HepG2 (cell line): ENCODE measurements around the gene MYOM1. TPM values are rescaled to one million over a fixed set of nuclear protein-coding genes. Genes with fewer than 3 reads are reported as not detected.

Experiments used
- ATAC-seq: fragments of 200-7000 bp; cut with Tn5 transposase; 3 replicates; pipeline ENCODE4 v1.9.1; 2020; ENCODE audit warnings: mild to moderate bottlenecking, moderate library complexity
- BruUV-seq: library from RNA; stranded (reverse); fragments of 400-500 nt; replicated peaks from 2 replicates; lab custom pipeline; 2021; lab: Mats Ljungman, UMichigan
- CTCF ChIA-PET: fragments of 300-600 bp; formaldehyde crosslinking; extraction: SDS; loops from one replicate; lab custom pipeline; 2021; ENCODE audit warnings: low total read pairs, inconsistent platforms, low intra/inter-chr PET ratio; lab: Yijun Ruan, JAX
- POLR2A ChIA-PET: fragments of 350-600 bp; sonication (Branson Sonifier 250); formaldehyde crosslinking; loops from one replicate; lab custom pipeline; 2020; ENCODE audit warnings: antibody characterized with exemption, inconsistent platforms; lab: Yijun Ruan, JAX
- DNase-seq: peaks from one replicate; pipeline ENCODE4 v3.0.0-alpha.2; 2015; ENCODE audit warnings: low spot score
- FAIRE-seq: peaks from 3 replicates; lab custom pipeline; 2011; peaks lifted over from hg19 to GRCh38; lab: Jason Lieb, UNC
- H2AFZ ChIP-seq: one replicate; pipeline ENCODE4 v1.6.1; 2011; ENCODE audit warnings: low read length, inconsistent platforms
- H3K27ac ChIP-seq: fragments of 300-600 bp; 3 replicates; pipeline ENCODE4 v1.8.0; 2011; ENCODE audit warnings: mixed run types, mild to moderate bottlenecking, mixed read lengths, low read length, inconsistent platforms; ENCODE audit not compliant: insufficient read depth; ENCODE audit errors: extremely low read length
- H3K27me3 ChIP-seq, 2 experiments: fragments of 200-600 bp in 1 of 2; 2 replicates in 1 of 2; 3 replicates in 1 of 2; pipeline versions ENCODE4 v1.6.0 to v1.8.0; 2011; ENCODE audit warnings: low read length in 2 of 2, mild to moderate bottlenecking in 2 of 2, moderate library complexity in 2 of 2, inconsistent platforms in 1 of 2; ENCODE audit not compliant: insufficient read depth in 2 of 2, control insufficient read depth in 1 of 2
- H3K36me3 ChIP-seq, 2 experiments: fragments of 200-600 bp in 1 of 2; replicated peaks in 1 of 2; 2 replicates in 1 of 2; 3 replicates in 1 of 2; pipeline versions ENCODE4 v1.5.1 to v1.8.0; 2011; ENCODE audit warnings: low read length in 2 of 2, inconsistent platforms in 1 of 2; ENCODE audit not compliant: insufficient read depth in 2 of 2, control insufficient read depth in 1 of 2
- H3K4me1 ChIP-seq: 2 replicates; pipeline ENCODE4 v1.5.1; 2012; ENCODE audit warnings: low read length, inconsistent platforms; ENCODE audit not compliant: insufficient read depth
- H3K4me2 ChIP-seq: 2 replicates; pipeline ENCODE4 v1.6.0; 2011; ENCODE audit warnings: low read depth, low read length, inconsistent platforms
- H3K4me3 ChIP-seq, 3 experiments: fragments of 200-600 bp in 1 of 3; sonication (generic), shearing (Covaris generic) in 1 of 3; replicated peaks in 1 of 3; 2 replicates each; pipeline ENCODE4 v1.5.1; 2011 to 2016; ENCODE audit warnings: low read length in 3 of 3, inconsistent platforms in 2 of 3, low read depth in 2 of 3, mild to moderate bottlenecking in 2 of 3, control low read depth in 1 of 3, mixed read lengths in 1 of 3; ENCODE audit not compliant: insufficient read depth in 1 of 3
- H3K79me2 ChIP-seq: one replicate; pipeline ENCODE4 v1.6.1; 2011; ENCODE audit warnings: low read length, inconsistent platforms; ENCODE audit not compliant: insufficient read depth
- H3K9ac ChIP-seq: 2 replicates; pipeline ENCODE4 v1.6.0; 2011; ENCODE audit warnings: mild to moderate bottlenecking, low read depth, low read length, inconsistent platforms; ENCODE audit not compliant: insufficient read depth
- H3K9me3 ChIP-seq: 2 replicates; pipeline ENCODE4 v1.5.1; 2012; ENCODE audit warnings: mild to moderate bottlenecking, low read length
- H4K20me1 ChIP-seq: 2 replicates; pipeline ENCODE4 v1.6.0; 2011; ENCODE audit warnings: inconsistent platforms, mild to moderate bottlenecking, low read length, moderate library complexity; ENCODE audit not compliant: insufficient read depth
- BCL6 ChIP-seq: IDR thresholded peaks from 2 replicates; pipeline ENCODE4 v1.6.1; 2016; ENCODE audit warnings: missing genetic modification reagents, missing compliant biosample characterization
- ERF ChIP-seq: IDR thresholded peaks from 2 replicates; pipeline ENCODE4 v1.6.1; 2018; ENCODE audit warnings: missing biosample characterization, missing genetic modification reagents
- KDM2A ChIP-seq: sonication (generic); formaldehyde crosslinking; IDR thresholded peaks from 2 replicates; pipeline ENCODE4 v1.4.0; 2020; ENCODE audit warnings: low read depth, missing genetic modification reagents, borderline replicate concordance
- REXO4 ChIP-seq: sonication (generic); formaldehyde crosslinking; IDR thresholded peaks from 2 replicates; pipeline ENCODE4 v1.8.0; 2022; ENCODE audit warnings: missing genetic modification reagents, mild to moderate bottlenecking, borderline replicate concordance
- SOX13 ChIP-seq, 3 experiments: fragments of 450-650 bp in 1 of 3; sonication (generic) in 1 of 3; formaldehyde crosslinking in 1 of 3; IDR thresholded peaks in 2 of 3; conservative IDR thresholded peaks in 1 of 3; 2 replicates each; pipeline versions ENCODE4 v1.5.0 to v1.6.1; 2016 to 2020; ENCODE audit warnings: antibody characterized with exemption in 1 of 3, mild to moderate bottlenecking in 1 of 3, missing compliant biosample characterization in 1 of 3, missing genetic modification reagents in 1 of 3, moderate library complexity in 1 of 3
- TERF1 ChIP-seq: sonication (generic); formaldehyde crosslinking; IDR thresholded peaks from 2 replicates; pipeline ENCODE4 v1.8.0; 2022; ENCODE audit warnings: mild to moderate bottlenecking, missing genetic modification reagents, moderate library complexity
- TRIM24 ChIP-seq: sonication (generic); formaldehyde crosslinking; IDR thresholded peaks from 2 replicates; pipeline ENCODE4 v1.8.0; 2022; ENCODE audit warnings: mild to moderate bottlenecking, missing genetic modification reagents
- ZNF205 ChIP-seq: IDR thresholded peaks from 2 replicates; pipeline ENCODE4 v1.6.1; 2018; ENCODE audit warnings: missing biosample characterization, missing genetic modification reagents
- ZNF263 ChIP-seq: sonication (generic); formaldehyde crosslinking; IDR thresholded peaks from 2 replicates; pipeline ENCODE4 v1.4.0; 2020; ENCODE audit warnings: missing genetic modification reagents
- WGBS: methylation state at CpG from one replicate; pipeline ENCODE4 v1.1.6; 2017; ENCODE audit warnings: low lambda C conversion rate; 5-methylcytosine and 5-hydroxymethylcytosine counted together
- in situ Hi-C: cut with HindIII; loops from 2 replicates; pipeline ENCODE4 v1.10.0; 2017; ENCODE audit warnings: low pct_unique_long_range_greater_than_20kb; ENCODE audit not compliant: extremely low pct_ligation_motif_present
- intact Hi-C: fragments of 100-400 bp; cut with micrococcal nuclease; formaldehyde crosslinking; loops from one replicate; pipeline ENCODE4 v1.10.0; 2022; ENCODE audit not compliant: unreplicated experiment
- polyA plus RNA-seq, 8 experiments: library from polyadenylated mRNA; depleted of rRNA in 3 of 8; stranded (reverse) in 7 of 8; unstranded in 1 of 8; fragments of >200 nt; fragmentation: Illumina TruSeq in 4 of 8; extraction: Trizol in 4 of 8; gene quantifications; 2 replicates each; pipeline versions ENCODE4 v1.2.1 to v1.2.3, GENCODE V29; 2011 to 2016; ENCODE audit warnings: low read depth in 4 of 8, missing spikeins in 1 of 8, mixed read lengths in 1 of 8; ENCODE audit not compliant: insufficient read depth in 1 of 8
- total RNA-seq, 5 experiments: library from RNA; depleted of rRNA; stranded (reverse); fragments of >200 nt; fragmentation: Illumina TruSeq; extraction: Trizol; gene quantifications; 2 replicates each; pipeline ENCODE4 v1.2.3, GENCODE V29; 2016; ENCODE audit warnings: low read depth in 1 of 5
- TF ChIP-seq, protein P1 (sequence below): sonication (generic); formaldehyde crosslinking; IDR thresholded peaks from 2 replicates; pipeline ENCODE4 v1.5.1; 2020; ENCODE audit warnings: missing genetic modification reagents, mild to moderate bottlenecking, borderline replicate concordance
- TF ChIP-seq, protein P2 (sequence below): sonication (generic); formaldehyde crosslinking; IDR thresholded peaks from one replicate; pipeline ENCODE4 v1.5.1; 2020; ENCODE audit warnings: mild to moderate bottlenecking, missing genetic modification reagents; ENCODE audit errors: not compliant biosample characterization

The MYOM1 gene
- total and polyA plus RNA-seq, 2 of the 13 experiments (the other 11 are each of a cell fraction or from before 2014, with no cell fraction given): 0.46 to 0.98 TPM

- intact Hi-C loops: no loop called here
- 0 out of 2 replicates have a peak, but pooled peaks cover 3% of the 10 kb centered on the region for H4K20me1 ChIP-seq
- TF ChIP-seq TRIM24 (CRISPR knock-in tag): no peak
- no peak for TF ChIP-seq BCL6
- TF ChIP-seq ZNF205 (CRISPR knock-in tag): no peak
- TF ChIP-seq KDM2A: no peak
- TF ChIP-seq, protein P1, sequence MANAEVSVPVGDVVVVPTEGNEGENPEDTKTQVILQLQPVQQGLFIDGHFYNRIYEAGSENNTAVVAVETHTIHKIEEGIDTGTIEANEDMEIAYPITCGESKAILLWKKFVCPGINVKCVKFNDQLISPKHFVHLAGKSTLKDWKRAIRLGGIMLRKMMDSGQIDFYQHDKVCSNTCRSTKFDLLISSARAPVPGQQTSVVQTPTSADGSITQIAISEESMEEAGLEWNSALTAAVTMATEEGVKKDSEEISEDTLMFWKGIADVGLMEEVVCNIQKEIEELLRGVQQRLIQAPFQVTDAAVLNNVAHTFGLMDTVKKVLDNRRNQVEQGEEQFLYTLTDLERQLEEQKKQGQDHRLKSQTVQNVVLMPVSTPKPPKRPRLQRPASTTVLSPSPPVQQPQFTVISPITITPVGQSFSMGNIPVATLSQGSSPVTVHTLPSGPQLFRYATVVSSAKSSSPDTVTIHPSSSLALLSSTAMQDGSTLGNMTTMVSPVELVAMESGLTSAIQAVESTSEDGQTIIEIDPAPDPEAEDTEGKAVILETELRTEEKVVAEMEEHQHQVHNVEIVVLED (CRISPR knock-in tag): no peak
- no peak for TF ChIP-seq SOX13 (IDR thresholded peaks at IDR 0.05)
- TF ChIP-seq SOX13 (CRISPR knock-in tag; conservative IDR thresholded peaks at IDR 0.05 in 1 of 2, IDR thresholded peaks at IDR 0.05 in 1 of 2): no peak
- TF ChIP-seq ERF (CRISPR knock-in tag): no peak
- TF ChIP-seq REXO4: no peak
- TF ChIP-seq ZNF263: no peak
- TF ChIP-seq, protein P2, sequence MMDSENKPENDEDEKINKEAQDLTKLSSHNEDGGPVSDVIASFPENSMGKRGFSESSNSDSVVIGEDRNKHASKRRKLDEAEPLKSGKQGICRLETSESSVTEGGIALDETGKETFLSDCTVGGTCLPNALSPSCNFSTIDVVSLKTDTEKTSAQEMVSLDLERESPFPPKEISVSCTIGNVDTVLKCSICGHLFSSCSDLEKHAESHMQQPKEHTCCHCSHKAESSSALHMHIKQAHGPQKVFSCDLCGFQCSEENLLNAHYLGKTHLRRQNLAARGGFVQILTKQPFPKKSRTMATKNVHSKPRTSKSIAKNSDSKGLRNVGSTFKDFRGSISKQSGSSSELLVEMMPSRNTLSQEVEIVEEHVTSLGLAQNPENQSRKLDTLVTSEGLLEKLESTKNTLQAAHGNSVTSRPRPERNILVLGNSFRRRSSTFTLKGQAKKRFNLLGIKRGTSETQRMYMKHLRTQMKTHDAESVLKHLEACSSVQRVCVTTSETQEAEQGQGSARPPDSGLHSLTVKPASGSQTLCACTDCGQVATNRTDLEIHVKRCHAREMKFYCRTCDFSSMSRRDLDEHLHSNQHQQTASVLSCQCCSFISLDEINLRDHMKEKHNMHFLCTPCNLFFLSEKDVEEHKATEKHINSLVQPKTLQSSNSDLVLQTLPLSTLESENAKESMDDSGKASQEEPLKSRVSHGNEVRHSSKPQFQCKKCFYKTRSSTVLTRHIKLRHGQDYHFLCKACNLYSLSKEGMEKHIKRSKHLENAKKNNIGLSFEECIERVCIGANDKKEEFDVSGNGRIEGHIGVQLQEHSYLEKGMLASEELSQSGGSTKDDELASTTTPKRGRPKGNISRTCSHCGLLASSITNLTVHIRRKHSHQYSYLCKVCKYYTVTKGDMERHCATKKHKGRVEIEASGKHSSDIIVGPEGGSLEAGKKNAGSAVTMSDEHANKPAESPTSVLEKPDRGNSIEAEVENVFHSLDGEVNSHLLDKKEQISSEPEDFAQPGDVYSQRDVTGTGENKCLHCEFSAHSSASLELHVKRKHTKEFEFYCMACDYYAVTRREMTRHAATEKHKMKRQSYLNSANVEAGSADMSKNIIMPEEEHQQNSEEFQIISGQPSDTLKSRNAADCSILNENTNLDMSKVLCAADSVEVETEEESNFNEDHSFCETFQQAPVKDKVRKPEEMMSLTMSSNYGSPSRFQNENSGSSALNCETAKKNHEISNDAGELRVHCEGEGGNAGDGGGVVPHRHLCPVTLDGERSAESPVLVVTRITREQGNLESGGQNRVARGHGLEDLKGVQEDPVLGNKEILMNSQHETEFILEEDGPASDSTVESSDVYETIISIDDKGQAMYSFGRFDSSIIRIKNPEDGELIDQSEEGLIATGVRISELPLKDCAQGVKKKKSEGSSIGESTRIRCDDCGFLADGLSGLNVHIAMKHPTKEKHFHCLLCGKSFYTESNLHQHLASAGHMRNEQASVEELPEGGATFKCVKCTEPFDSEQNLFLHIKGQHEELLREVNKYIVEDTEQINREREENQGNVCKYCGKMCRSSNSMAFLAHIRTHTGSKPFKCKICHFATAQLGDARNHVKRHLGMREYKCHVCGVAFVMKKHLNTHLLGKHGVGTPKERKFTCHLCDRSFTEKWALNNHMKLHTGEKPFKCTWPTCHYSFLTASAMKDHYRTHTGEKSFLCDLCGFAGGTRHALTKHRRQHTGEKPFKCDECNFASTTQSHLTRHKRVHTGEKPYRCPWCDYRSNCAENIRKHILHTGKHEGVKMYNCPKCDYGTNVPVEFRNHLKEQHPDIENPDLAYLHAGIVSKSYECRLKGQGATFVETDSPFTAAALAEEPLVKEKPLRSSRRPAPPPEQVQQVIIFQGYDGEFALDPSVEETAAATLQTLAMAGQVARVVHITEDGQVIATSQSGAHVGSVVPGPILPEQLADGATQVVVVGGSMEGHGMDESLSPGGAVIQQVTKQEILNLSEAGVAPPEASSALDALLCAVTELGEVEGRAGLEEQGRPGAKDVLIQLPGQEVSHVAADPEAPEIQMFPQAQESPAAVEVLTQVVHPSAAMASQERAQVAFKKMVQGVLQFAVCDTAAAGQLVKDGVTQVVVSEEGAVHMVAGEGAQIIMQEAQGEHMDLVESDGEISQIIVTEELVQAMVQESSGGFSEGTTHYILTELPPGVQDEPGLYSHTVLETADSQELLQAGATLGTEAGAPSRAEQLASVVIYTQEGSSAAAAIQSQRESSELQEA: no peak
- no peak for TF ChIP-seq TERF1 (CRISPR knock-in tag)
- TF ChIP-seq, all 625 proteins: peak for 0
- Histone ChIP-seq H3K9ac (no peak overlapping the region), H3K27ac (no peak overlapping the region), H3K9me3 (no peaks in the 10 kb centered on the region), H2AFZ (no peak overlapping the region), H3K79me2 (peaks cover 31% of the 10 kb centered on the region), H3K27me3 (no peaks in the 10 kb centered on the region), H3K4me2 (no peak overlapping the region), H3K4me1 (peaks cover 68% of the 10 kb centered on the region), H3K36me3 (peaks cover 4 to 27% of the 10 kb centered on the region in 2 experiments; a peak in 4 of 5 replicates), H3K4me3 (no peak overlapping the region)
- DNase-seq: no peak
- FAIRE-seq: peak; percentile 34
- ChIA-PET POLR2A (interaction anchor here (3.6 kb wide), 1 partner anchor 8 kb away, joined by 48 read pairs; the partner anchor contains the start of gene MYL12A), CTCF (no interaction called here)
- in situ Hi-C loops: no loop called here
- BruUV-seq: no TSS peak
- 95% methylated on average over 5 of the region's 5 CpGs for WGBS
- ATAC-seq: no peak
Measured at GRCh38 chr18:3255611-3256165, 35.9 kb upstream of the MYOM1 start.
